ENCODE data around the gene AQP10. TPM values are rescaled to one million over a fixed set of nuclear protein-coding genes. Genes with fewer than 3 reads are reported as not detected.

The AQP10 gene
- total and polyA plus RNA-seq, 11 donors: 0.15 to 1.2 (median 0.55) TPM; not detected in 3

- DNase-seq (peak; percentile 34 to 70 (median 44)), ATAC-seq (peak; percentile 44 to 65 (median 58))
- Histone ChIP-seq H3K27me3 (no peaks in the 10 kb centered on the region), H3K36me3 (peaks cover 0 to 22% (median 17%) of the 10 kb centered on the region in 9 donors), H3K4me3 (peak overlapping the region; percentile 29 to 57 (median 48)), H3K4me1 (peaks cover 0 to 29% (median 13%) of the 10 kb centered on the region in 12 donors), H3K9me3 (no peaks in the 10 kb centered on the region), H3K27ac (peak overlapping the region in 9 of 12 donors; percentile 15 to 72 (median 47))
- WGBS, 4 donors: 2 to 4% (median 2%) methylated on average over 38 to 41 of the region's 41 CpGs
- intact Hi-C loops (cut with DNase I): loop anchor here in 2 of 10 donors (5.0 to 10.0 kb wide), 2 partner anchors 49 to 192 kb away; no protein-coding TSS in a partner anchor
- no peak for TF ChIP-seq CTCF (IDR thresholded peaks at IDR 0.05)
- TF ChIP-seq POLR2A (IDR thresholded peaks at IDR 0.05): no peak
Measured at GRCh38 chr1:154352581-154353459, 31.9 kb downstream of the AQP10 start.

GRCh38 chr1:154353460-154353904, 32.6 kb downstream of the AQP10 start:
- WGBS, 4 donors: 31 to 36% (median 35%) methylated on average over 1 of the region's 1 CpG
- ATAC-seq: peak in 3 of 4 donors; percentile 30 to 50 (median 38)
- H3K36me3 ChIP-seq: peaks cover 0 to 15% (median 14%) of the 10 kb centered on the region in 9 donors
- DNase-seq: no peak
- no peaks in the 10 kb centered on the region for H3K9me3 ChIP-seq
- peak overlapping the region in 7 of 12 donors; percentile 45 to 57 (median 52) for H3K4me3 ChIP-seq
- TF ChIP-seq POLR2A (IDR thresholded peaks at IDR 0.05): no peak
- TF ChIP-seq CTCF (IDR thresholded peaks at IDR 0.05): peak in 7 of 12 donors; percentile 15 to 43 (median 25)
- peak overlapping the region in 7 of 12 donors; percentile 15 to 72 (median 52) for H3K27ac ChIP-seq
- no peaks in the 10 kb centered on the region for H3K27me3 ChIP-seq
- H3K4me1 ChIP-seq: peaks cover 0 to 29% (median 13%) of the 10 kb centered on the region in 12 donors
- intact Hi-C loops (cut with DNase I): loop anchor here in 2 of 10 donors (5.0 to 10.0 kb wide), 2 partner anchors 49 to 191 kb away; no protein-coding TSS in a partner anchor

- Histone ChIP-seq H3K9me3 (no peaks in the 10 kb centered on the region), H3K27ac (no peak overlapping the region), H3K4me3 (no peak overlapping the region), H3K4me1 (peaks cover 0 to 29% (median 13%) of the 10 kb centered on the region in 12 donors), H3K36me3 (peaks cover 0 to 10% (median 9%) of the 10 kb centered on the region in 9 donors), H3K27me3 (no peaks in the 10 kb centered on the region)
- no peak for ATAC-seq
- 94 to 96% (median 96%) methylated on average over 5 of the region's 5 CpGs for WGBS, 4 donors
- intact Hi-C loops (cut with DNase I): loop anchor here in 2 of 10 donors (5.0 to 10.0 kb wide), 2 partner anchors 48 to 191 kb away; no protein-coding TSS in a partner anchor
- no peak for TF ChIP-seq POLR2A (IDR thresholded peaks at IDR 0.05)
- TF ChIP-seq CTCF (IDR thresholded peaks at IDR 0.05): peak in 1 of 12 donors; percentile 2
- no peak for DNase-seq
Measured at GRCh38 chr1:154353966-154354365, 33.1 kb downstream of the AQP10 start.

- Histone ChIP-seq H3K27me3 (no peaks in the 10 kb centered on the region), H3K4me3 (no peak overlapping the region), H3K36me3 (no peaks in the 10 kb centered on the region), H3K4me1 (peaks cover 0 to 12% (median 1%) of the 10 kb centered on the region in 12 donors), H3K9me3 (no peaks in the 10 kb centered on the region), H3K27ac (no peak overlapping the region)
- no peak for TF ChIP-seq POLR2A (IDR thresholded peaks at IDR 0.05)
- no peak for TF ChIP-seq CTCF (IDR thresholded peaks at IDR 0.05)
- intact Hi-C loops (cut with DNase I): loop anchor here in 1 of 10 donors (10.0 kb wide), 1 partner anchor 186 kb away; no protein-coding TSS in a partner anchor
- DNase-seq (no peak), ATAC-seq (no peak)
- 91 to 96% (median 94%) methylated on average over 8 of the region's 8 CpGs for WGBS, 4 donors
Measured at GRCh38 chr1:154358519-154358918, 37.6 kb downstream of the AQP10 start.
